ENCODE data around the gene LEAP2.
A peak's percentile ranks its signal among the peaks of the same experiment; 100 is the strongest.

LEAP2 gene

DNA sequence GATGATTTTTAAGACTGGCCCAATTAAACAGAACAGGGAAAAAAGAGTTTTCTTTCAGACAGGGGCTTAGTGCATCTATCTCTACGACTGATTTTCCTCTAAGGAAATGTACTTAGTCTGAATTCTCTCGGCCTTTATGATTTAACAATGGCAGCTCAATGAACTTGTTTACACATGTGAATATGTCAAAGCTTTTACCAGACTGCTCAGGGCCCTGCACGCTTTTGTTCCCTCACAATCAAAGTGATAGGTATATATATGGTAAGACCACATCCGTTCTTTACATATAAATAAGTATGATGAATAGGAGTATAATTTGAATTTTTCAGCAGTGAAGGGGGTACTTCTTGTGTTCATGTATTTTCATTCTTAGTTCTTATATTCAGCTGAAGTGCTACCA is 27.6 kb downstream of the LEAP2 start:
- H3K27ac ChIP-seq, result no peak overlapping the region
- TF ChIP-seq, protein P1, sequence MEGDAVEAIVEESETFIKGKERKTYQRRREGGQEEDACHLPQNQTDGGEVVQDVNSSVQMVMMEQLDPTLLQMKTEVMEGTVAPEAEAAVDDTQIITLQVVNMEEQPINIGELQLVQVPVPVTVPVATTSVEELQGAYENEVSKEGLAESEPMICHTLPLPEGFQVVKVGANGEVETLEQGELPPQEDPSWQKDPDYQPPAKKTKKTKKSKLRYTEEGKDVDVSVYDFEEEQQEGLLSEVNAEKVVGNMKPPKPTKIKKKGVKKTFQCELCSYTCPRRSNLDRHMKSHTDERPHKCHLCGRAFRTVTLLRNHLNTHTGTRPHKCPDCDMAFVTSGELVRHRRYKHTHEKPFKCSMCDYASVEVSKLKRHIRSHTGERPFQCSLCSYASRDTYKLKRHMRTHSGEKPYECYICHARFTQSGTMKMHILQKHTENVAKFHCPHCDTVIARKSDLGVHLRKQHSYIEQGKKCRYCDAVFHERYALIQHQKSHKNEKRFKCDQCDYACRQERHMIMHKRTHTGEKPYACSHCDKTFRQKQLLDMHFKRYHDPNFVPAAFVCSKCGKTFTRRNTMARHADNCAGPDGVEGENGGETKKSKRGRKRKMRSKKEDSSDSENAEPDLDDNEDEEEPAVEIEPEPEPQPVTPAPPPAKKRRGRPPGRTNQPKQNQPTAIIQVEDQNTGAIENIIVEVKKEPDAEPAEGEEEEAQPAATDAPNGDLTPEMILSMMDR (conservative IDR thresholded peaks at IDR 0.05), result no peak

DNA sequence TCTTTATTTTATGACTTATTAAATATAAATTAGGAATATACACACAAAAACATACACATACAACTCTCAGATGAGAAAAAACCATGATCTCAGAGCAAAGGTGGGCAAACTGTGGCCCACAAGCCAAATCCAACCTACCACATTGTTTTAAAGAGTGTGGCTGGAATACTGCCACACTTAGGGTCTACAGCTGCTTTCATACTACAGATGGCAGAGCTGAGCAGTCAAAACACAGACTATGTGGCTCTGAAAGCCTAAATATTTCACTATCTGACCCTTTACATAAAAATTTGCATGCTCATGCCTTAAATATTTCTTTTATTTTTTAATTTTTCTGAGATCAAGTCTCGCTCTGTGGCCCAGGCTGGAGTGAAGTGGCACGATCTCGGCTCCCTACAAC is 28.3 kb downstream of the LEAP2 start:
- no peak overlapping the region for H3K27ac ChIP-seq
- TF ChIP-seq, protein P1 (conservative IDR thresholded peaks at IDR 0.05), result no peak

DNA sequence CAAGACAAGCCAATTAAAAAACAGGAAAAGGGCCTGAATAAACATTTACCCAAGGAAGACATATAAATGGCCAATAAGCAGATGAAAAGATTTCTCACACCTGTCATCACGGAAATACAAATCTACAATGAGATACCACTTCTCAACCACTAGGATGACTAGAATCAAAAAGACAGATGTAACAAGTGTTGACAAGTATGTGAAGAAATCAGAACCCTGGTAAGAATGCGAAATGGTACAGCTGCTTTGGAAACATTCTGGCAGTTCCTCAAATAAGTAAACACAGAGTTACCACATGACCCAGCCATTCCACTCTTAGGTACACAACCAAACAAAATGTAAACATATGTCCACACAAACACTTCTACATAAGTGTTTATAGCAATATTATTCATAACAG is 32.5 kb downstream of the LEAP2 start:
- TF ChIP-seq, protein P1 (conservative IDR thresholded peaks at IDR 0.05), result peak; percentile 38; the same call in 1 of the 2 replicates
- peak overlapping the region; percentile 66 for H3K27ac ChIP-seq

DNA sequence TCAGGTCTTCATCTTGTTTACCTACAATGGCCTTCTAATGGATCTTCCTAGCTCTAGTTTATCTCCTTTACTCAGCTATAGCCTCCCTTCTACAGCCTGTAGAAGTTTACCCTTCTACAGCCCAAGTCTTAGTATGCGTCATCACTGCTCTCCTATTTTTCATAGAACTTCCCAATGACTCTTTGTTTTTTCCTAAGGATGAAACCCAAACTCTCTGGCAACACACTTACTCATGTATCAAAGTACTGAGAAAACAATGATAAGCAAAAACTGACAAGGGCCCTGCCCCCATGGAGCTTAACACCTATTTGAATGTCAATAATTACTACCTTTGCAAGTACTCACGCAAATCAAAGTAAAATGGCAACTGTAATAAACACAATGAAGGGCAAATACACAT is 33.7 kb downstream of the LEAP2 start:
- H3K27ac ChIP-seq, result peak overlapping the region; percentile 66; the same call in 1 of the 2 replicates
- TF ChIP-seq, protein P1 (conservative IDR thresholded peaks at IDR 0.05), result no peak

DNA sequence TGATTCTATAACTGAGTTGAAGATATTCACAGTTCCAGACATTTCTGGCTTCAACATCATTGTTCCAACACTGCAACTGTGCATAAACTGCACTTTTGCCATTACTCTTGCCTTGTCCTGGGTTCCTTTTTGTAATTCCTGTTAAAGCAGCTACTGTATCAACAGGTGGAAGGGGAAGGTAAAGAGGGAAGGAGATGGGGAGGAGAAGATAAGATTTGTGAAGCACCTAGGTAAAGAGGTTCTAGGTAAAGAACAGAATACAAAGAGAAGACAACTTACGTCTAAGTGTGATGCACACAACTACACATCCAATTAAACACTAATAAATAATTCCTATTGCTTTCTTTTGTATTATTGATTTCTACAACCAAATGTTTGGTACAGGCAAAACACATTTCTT is 36.2 kb downstream of the LEAP2 start:
- H3K27ac ChIP-seq, result no peak overlapping the region
- TF ChIP-seq, protein P1 (conservative IDR thresholded peaks at IDR 0.05), result no peak

DNA sequence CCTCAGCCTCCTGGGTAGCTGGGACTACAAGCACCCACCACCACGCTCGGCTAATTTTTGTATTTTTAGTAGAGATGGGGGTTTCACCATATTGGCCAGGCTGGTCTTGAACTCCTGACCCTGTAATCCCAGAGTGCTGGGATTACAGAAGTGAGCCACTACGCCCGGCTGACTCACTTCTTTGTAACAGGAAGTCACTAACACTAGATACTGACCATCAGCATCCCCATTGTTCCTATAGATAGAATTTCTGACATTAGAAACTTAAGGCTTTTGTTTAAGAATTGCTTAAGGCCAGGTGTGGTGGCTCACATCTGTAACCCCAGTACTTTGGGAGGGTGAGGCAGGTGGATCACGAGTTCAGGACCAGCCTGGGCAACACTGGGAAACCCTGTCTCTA is 42.2 kb downstream of the LEAP2 start:
- no peak overlapping the region for H3K27ac ChIP-seq
- TF ChIP-seq, protein P1 (conservative IDR thresholded peaks at IDR 0.05), result no peak

DNA sequence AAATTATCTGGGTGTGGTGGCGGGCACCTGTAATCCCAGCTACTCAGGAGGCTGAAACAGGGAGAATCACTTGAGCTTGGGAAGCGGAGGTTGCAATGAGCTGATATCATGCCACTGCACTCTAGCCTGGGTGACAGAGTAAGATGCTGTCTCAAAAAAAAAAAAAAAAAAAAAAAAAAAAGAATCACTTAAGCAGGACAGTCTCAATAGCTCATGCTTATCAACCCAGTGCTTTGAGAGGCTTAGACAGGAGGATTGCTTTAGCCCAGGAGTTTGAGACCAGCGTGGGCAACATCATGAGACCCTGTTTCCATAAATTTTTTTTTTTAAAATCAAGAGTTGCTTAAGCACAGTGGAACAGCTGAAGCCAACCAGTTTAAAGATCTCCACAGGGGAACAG is 42.6 kb downstream of the LEAP2 start:
- TF ChIP-seq, protein P1 (conservative IDR thresholded peaks at IDR 0.05), result no peak

More for the DNA sequence above, 42.6 kb downstream of the LEAP2 start:
- no peak overlapping the region for H3K27ac ChIP-seq
